ENCODE data around the gene DNAH6.

DNAH6 gene

DNA sequence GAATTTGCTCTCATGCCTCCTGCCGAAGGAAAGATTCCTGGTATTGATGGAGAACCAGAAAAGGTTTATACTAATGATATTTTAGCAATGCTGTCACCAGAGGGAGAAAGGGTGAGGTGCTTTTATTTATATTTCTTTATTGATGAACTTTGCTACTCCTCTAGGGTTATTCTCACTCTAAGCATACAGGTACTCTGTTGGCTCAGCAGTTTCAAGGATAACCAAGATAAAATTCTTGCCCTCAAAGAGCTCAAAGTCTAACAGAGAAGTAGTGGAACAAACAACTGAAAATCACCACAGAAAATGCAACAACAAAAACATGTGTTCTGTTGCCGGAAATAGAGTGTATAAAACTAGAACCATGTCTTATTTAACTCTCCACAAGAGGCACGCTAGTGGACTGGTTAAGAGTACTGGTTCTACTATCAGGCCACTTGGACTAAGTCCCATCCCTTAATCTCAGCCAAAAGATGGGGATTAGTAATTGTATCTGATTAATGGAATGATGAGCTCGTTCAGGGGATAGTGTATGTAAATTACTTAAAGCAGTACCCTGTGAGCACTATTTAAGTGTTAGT is 103.6 kb downstream of the DNAH6 start:
- TF ChIP-seq POLR2A (IDR thresholded peaks at IDR 0.05; ENCODE audit: low read length) (no peak), GATA1 (IDR thresholded peaks at IDR 0.05; ENCODE audit: low read depth, low read length) (no peak)
- no peak for DNase-seq

- TF ChIP-seq GATA1 (IDR thresholded peaks at IDR 0.05; ENCODE audit: low read depth, low read length) (no peak), POLR2A (IDR thresholded peaks at IDR 0.05; ENCODE audit: low read length) (no peak)
- DNase-seq, result no peak
Measured at GRCh38 chr2:84628486-84628885, 112.2 kb downstream of the DNAH6 start.

DNA sequence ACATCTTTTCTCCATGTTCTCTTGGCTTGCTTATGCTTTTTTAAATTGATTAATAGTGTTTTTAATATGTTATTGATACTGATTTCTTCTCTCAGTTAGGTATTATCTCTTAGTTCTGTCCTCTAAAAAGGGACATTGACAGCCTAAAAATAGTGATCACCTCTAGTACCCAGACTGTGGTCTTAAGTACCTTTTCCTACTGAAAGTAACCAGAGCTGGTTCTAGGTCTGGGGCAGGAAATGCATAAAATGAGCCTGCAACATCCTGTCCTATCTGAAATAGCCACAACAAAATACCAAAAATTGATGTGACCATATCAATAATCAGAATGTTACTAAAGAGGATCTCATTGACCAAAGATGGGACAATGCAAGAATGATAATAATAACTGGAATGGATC is 113.3 kb downstream of the DNAH6 start:
- TF ChIP-seq POLR2A (IDR thresholded peaks at IDR 0.05; ENCODE audit: low read length), result no peak
- no peak for TF ChIP-seq GATA1 (IDR thresholded peaks at IDR 0.05; ENCODE audit: low read depth, low read length)
- DNase-seq, result no peak

- TF ChIP-seq GATA1 (IDR thresholded peaks at IDR 0.05; ENCODE audit: low read depth, low read length), result no peak
Measured at GRCh38 chr2:84631047-84631446, 114.7 kb downstream of the DNAH6 start.

GRCh38 chr2:84631985-84632384 is 115.7 kb downstream of the DNAH6 start:
- no peak for DNase-seq
- TF ChIP-seq POLR2A (IDR thresholded peaks at IDR 0.05; ENCODE audit: low read length) (no peak), GATA1 (IDR thresholded peaks at IDR 0.05; ENCODE audit: low read depth, low read length) (no peak)

More at GRCh38 chr2:84631047-84631446, 114.7 kb downstream of the DNAH6 start:
- peak; percentile 1 to 22 for DNase-seq

GRCh38 chr2:84636080-84636971 is 120.0 kb downstream of the DNAH6 start:
- no peak for TF ChIP-seq POLR2A (IDR thresholded peaks at IDR 0.05; ENCODE audit: low read length)
- TF ChIP-seq GATA1 (IDR thresholded peaks at IDR 0.05; ENCODE audit: low read depth, low read length), result no peak
- DNase-seq, result no peak

DNA sequence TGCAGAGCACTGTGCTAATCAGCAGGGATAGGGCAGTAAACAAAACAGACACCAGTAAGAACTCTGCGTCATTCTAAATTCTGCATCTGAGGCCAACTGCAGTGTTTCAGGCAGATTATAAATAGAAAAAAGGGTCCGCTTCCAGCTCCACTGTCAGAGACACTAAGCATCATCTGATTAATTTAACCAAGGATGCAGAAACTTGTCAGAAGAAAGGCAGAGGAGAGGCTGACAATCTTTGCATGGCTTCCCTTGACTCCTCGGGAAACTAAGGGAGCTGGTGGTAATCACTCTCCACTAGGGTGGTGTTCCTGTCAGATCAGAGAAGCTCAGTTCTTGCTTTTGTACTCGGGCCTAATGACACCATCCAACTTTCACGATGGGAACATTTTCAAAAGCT is 123.5 kb downstream of the DNAH6 start:
- TF ChIP-seq POLR2A (IDR thresholded peaks at IDR 0.05; ENCODE audit: low read length), result no peak
- TF ChIP-seq GATA1 (IDR thresholded peaks at IDR 0.05; ENCODE audit: low read depth, low read length), result no peak
- DNase-seq, result no peak

DNA sequence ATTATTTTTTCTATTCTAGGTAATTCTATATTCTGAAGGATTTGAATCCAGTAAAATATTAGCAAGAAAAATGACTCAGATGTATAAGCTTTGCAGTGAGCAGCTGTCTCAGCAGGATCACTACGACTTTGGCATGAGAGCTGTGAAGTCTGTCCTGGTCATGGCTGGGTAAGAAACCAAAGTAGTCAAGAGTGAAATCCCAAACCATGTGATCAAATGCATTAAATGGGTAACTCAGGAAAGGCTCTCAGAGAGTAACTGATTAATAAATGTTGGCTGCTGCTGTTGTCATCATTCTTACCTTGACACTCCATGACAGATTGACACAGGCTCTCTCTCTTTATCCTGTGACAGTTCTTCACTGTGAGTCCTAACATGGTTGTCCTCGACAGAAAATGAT is 124.1 kb downstream of the DNAH6 start:
- no peak for DNase-seq
- TF ChIP-seq POLR2A (IDR thresholded peaks at IDR 0.05; ENCODE audit: low read length) (no peak), GATA1 (IDR thresholded peaks at IDR 0.05; ENCODE audit: low read depth, low read length) (no peak)

- no peak for DNase-seq
- TF ChIP-seq POLR2A (IDR thresholded peaks at IDR 0.05; ENCODE audit: low read length) (no peak), GATA1 (IDR thresholded peaks at IDR 0.05; ENCODE audit: low read depth, low read length) (no peak)
Measured at GRCh38 chr2:84641021-84641420, 124.7 kb downstream of the DNAH6 start.

GRCh38 chr2:84643991-84644390 is 127.7 kb downstream of the DNAH6 start:
- DNase-seq, result no peak
- TF ChIP-seq POLR2A (IDR thresholded peaks at IDR 0.05; ENCODE audit: low read length) (no peak), GATA1 (IDR thresholded peaks at IDR 0.05; ENCODE audit: low read depth, low read length) (no peak)

GRCh38 chr2:84646514-84646913 is 130.2 kb downstream of the DNAH6 start:
- no peak for DNase-seq
- no peak for TF ChIP-seq POLR2A (IDR thresholded peaks at IDR 0.05; ENCODE audit: low read length)
- no peak for TF ChIP-seq GATA1 (IDR thresholded peaks at IDR 0.05; ENCODE audit: low read depth, low read length)

DNA sequence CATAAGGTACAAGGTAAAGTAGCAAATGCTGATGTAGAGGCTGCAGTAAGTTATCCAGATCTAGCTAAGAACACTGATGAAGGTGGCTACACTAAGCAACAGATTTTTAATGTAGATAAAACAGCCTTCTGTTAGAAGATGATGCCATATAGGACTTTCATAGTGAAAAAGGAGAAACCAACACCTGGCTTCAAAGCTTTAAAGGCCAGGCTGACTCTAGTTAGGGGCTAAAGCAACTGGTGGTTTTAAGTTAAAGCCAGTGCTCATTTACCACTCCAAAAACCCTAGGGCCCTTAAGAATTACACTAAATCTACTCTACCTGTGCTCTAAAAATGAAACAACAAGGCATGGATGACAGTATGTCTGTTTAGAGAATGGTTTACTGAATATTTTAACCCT is 131.0 kb downstream of the DNAH6 start:
- no peak for DNase-seq
- no peak for TF ChIP-seq GATA1 (IDR thresholded peaks at IDR 0.05; ENCODE audit: low read depth, low read length)
- no peak for TF ChIP-seq POLR2A (IDR thresholded peaks at IDR 0.05; ENCODE audit: low read length)

DNA sequence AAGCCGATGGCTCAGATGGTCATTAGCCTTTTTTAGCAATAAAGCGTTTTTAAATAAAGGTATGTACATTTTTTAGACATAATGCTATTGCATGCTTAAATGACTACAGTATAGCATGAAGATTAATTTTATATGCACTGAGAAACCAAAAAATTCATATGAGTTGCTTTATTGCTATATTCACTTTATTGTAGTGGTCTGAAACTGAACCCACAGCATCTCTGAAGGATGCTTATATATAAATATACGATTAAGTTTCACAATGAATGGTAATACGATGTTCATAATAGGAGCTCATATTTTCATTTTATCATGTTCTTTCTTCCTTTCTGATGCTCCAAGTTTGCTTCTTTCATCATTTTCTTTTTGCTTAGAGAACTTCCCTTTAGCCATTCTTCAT is 132.8 kb downstream of the DNAH6 start:
- TF ChIP-seq POLR2A (IDR thresholded peaks at IDR 0.05; ENCODE audit: low read length), result no peak
- no peak for TF ChIP-seq GATA1 (IDR thresholded peaks at IDR 0.05; ENCODE audit: low read depth, low read length)
- no peak for DNase-seq

DNA sequence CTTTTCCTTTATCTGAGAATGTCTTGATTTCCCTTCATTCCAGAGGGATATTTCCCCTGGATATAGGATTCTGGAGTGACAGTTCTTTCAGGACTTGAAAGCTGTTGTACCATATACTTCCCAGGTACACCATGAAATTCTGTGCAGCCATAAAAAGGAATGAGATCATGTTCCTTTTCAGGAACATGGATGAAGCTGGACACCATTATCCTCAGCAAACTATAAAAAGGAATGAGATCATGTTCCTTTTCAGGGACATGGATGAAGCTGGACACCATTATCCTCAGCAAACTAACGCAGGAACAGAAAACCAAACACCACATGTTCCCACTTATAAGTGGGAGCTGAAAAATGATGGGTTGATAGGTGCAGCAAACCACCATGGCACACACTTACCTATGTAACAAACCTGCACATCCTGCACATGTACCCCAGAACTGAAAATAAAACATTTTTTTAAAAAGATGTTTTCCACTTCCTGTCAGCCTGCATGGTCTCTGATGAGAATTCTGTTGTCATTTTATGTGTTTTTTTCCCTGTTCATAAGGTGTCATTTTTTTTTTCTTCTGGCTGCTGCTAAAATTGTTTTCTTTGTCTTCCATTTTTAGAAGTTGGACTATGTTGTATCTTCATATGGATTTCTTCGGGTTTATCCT is 133.3 kb downstream of the DNAH6 start:
- DNase-seq, result no peak
- no peak for TF ChIP-seq GATA1 (IDR thresholded peaks at IDR 0.05; ENCODE audit: low read depth, low read length)
- TF ChIP-seq POLR2A (IDR thresholded peaks at IDR 0.05; ENCODE audit: low read length), result no peak

Data from erythroblast (primary cell).